Panc1 (cell line): Measurements from ENCODE around the gene CELSR2. TPM values are rescaled to one million over a fixed set of nuclear protein-coding genes. Genes with fewer than 3 reads are reported as not detected.
A peak's percentile ranks its signal among the peaks of the same experiment; 100 is the strongest.
"Not testable (repeated sequence)": the region's sequence is repeated elsewhere in the genome, so short reads cannot be mapped to it uniquely, and the experiment has no call there.

Experiments
- ATAC-seq: fragments of 200-7000 bp; cut with Tn5 transposase; 2 replicates; pipeline ENCODE4 v1.9.1; 2020; ENCODE audit warnings: mild to moderate bottlenecking, moderate library complexity
- BruUV-seq: library from RNA; stranded (reverse); fragments of 400-500 nt; replicated peaks from 2 replicates; lab custom pipeline; 2021; lab: Mats Ljungman, UMichigan
- CTCF ChIA-PET: fragments of 300-600 bp; sonication (Branson Sonifier 250); formaldehyde crosslinking; loops from one replicate; lab custom pipeline; 2022; ENCODE audit warnings: antibody characterized with exemption; lab: Charles Lee
- POLR2A ChIA-PET: fragments of 300-600 bp; sonication (Branson Sonifier 250); formaldehyde crosslinking; loops from one replicate; lab custom pipeline; 2022; ENCODE audit warnings: antibody characterized with exemption; lab: Charles Lee
- DNase-seq: peaks from one replicate; pipeline ENCODE4 v3.0.0-alpha.2; 2010; ENCODE audit warnings: low read depth, low spot score
- H3K27ac ChIP-seq: 2 replicates; pipeline ENCODE4 v1.5.1; 2011; ENCODE audit warnings: mild to moderate bottlenecking, low read length, inconsistent platforms
- H3K27me3 ChIP-seq: fragments of 200-500 bp; sonication (Bioruptor generic); 2 replicates; pipeline ENCODE4 v1.6.0; 2014; ENCODE audit warnings: low read length, inconsistent platforms; ENCODE audit not compliant: control insufficient read depth, insufficient read depth
- H3K36me3 ChIP-seq: fragments of 200-500 bp; sonication (Bioruptor generic); 2 replicates; pipeline ENCODE4 v1.5.1; 2014; ENCODE audit warnings: inconsistent platforms, mild to moderate bottlenecking, low read length, moderate library complexity; ENCODE audit not compliant: control insufficient read depth, insufficient read depth
- H3K4me1 ChIP-seq: 2 replicates; pipeline ENCODE4 v1.5.1; 2011; ENCODE audit warnings: inconsistent platforms, mild to moderate bottlenecking, low read length, moderate library complexity; ENCODE audit not compliant: control insufficient read depth, insufficient read depth
- H3K4me3 ChIP-seq, 2 experiments: 2 replicates each; pipeline ENCODE4 v1.5.1; 2011 to 2012; ENCODE audit warnings: low read depth in 2 of 2, low read length in 2 of 2, mild to moderate bottlenecking in 2 of 2, inconsistent platforms in 1 of 2, moderate library complexity in 1 of 2
- H3K9me3 ChIP-seq: fragments of 200-500 bp; sonication (Bioruptor generic); 2 replicates; pipeline ENCODE4 v1.5.1; 2014; ENCODE audit warnings: low read depth, mild to moderate bottlenecking, inconsistent platforms, low read length, moderate library complexity; ENCODE audit not compliant: control insufficient read depth, insufficient read depth
- CTCF ChIP-seq: fragments of 450-650 bp; IDR thresholded peaks from 2 replicates; pipeline ENCODE4 v1.5.1; 2017; ENCODE audit warnings: mild to moderate bottlenecking
- POLR2AphosphoS5 ChIP-seq: IDR thresholded peaks from 2 replicates; pipeline ENCODE4 v1.6.1; 2012; ENCODE audit warnings: mild to moderate bottlenecking, low read depth, low read length, moderate library complexity
- REST ChIP-seq, 2 experiments: IDR thresholded peaks; 2 replicates each; pipeline ENCODE4 v1.6.1; 2011 to 2012; ENCODE audit warnings: low read depth in 2 of 2, control low read depth in 1 of 2, low read length in 1 of 2, mild to moderate bottlenecking in 1 of 2, moderate library complexity in 1 of 2; ENCODE audit not compliant: insufficient read depth in 1 of 2
- SIN3A ChIP-seq: IDR thresholded peaks from 2 replicates; pipeline ENCODE4 v1.6.1; 2012; ENCODE audit warnings: low read depth, mild to moderate bottlenecking, low read length, moderate library complexity, borderline replicate concordance; ENCODE audit not compliant: insufficient read depth
- TCF7L2 ChIP-seq: IDR thresholded peaks from 2 replicates; pipeline ENCODE4 v1.6.1; 2011; ENCODE audit warnings: mild to moderate bottlenecking, low read depth, low read length, inconsistent platforms
- in situ Hi-C: cut with HindIII; loops from 2 replicates; pipeline ENCODE4 v1.10.0; 2016; ENCODE audit warnings: low sequenced_read_pairs, low pct_unique_long_range_greater_than_20kb
- intact Hi-C: fragments of 100-400 bp; cut with micrococcal nuclease; formaldehyde crosslinking; loops from one replicate; pipeline ENCODE4 v1.10.0; 2022; ENCODE audit not compliant: unreplicated experiment
- total RNA-seq: library from RNA; stranded (reverse); gene quantifications from one replicate; pipeline ENCODE4 v1.2.1, GENCODE V29; 2021; ENCODE audit not compliant: unreplicated experiment

CELSR2 gene
- total RNA-seq, 1 experiment from 2014 or later: 4.1 TPM

- Histone ChIP-seq H3K27ac (peak within 1 kb of the TSS; percentile 98), H3K36me3 (peaks cover 3% of the 10 kb centered on the region), H3K27me3 (no peaks in the 10 kb centered on the region), H3K4me1 (peaks cover 14% of the 10 kb centered on the region), H3K9me3 (no peaks in the 10 kb centered on the region), H3K4me3 (peak within 1 kb of the TSS; percentile 73 to 77)
- intact Hi-C loops: no loop called here
- no peak for DNase-seq
- ChIA-PET CTCF (interaction anchor here (1.6 kb wide), 1 partner anchor 44 kb away, joined by 5 read pairs; no protein-coding TSS in a partner anchor), POLR2A (interaction anchor here (0.6 kb wide), 1 partner anchor 141 kb away, joined by 3 read pairs; no protein-coding TSS in a partner anchor)
- in situ Hi-C loops: no loop called here
- peak; percentile 98 for ATAC-seq
- TSS peak; percentile 97 for BruUV-seq
- TF ChIP-seq CTCF (peak; percentile 38), SIN3A (no peak), POLR2AphosphoS5 (peak; percentile 62), TCF7L2 (no peak), REST (IDR thresholded peaks at IDR 0.05; ENCODE audit: insufficient read depth in 1 of 2, low read depth in 2 of 2, low read length in 1 of 2) (0 out of 4 replicates have a peak, but pooled peaks of 1 of the 2 experiments have one; percentile 34)
These were observed 33.8 kb downstream of the CELSR2 start, which contains the start of gene PSRC1 for GRCh38 chr1:109282952-109283747. Gene PSRC1 (minus strand): TSS chr1:109283145.

- Histone ChIP-seq H3K27ac (peak overlapping the region; percentile 98), H3K36me3 (peaks cover 3% of the 10 kb centered on the region), H3K4me3 (peak overlapping the region; percentile 73 to 77), H3K27me3 (no peaks in the 10 kb centered on the region), H3K9me3 (no peaks in the 10 kb centered on the region), H3K4me1 (peaks cover 14% of the 10 kb centered on the region)
- BruUV-seq: no TSS peak
- no peak for TF ChIP-seq SIN3A
- no peak for TF ChIP-seq REST (IDR thresholded peaks at IDR 0.05; ENCODE audit: insufficient read depth in 1 of 2, low read depth in 2 of 2, low read length in 1 of 2)
- TF ChIP-seq CTCF: no peak
- TF ChIP-seq TCF7L2: no peak
- TF ChIP-seq POLR2AphosphoS5: no peak
- ChIA-PET POLR2A (no interaction called here), CTCF (no interaction called here)
- no peak for DNase-seq
- ATAC-seq: no peak; the same call in 1 of the 2 replicates
- in situ Hi-C loops: no loop called here
- intact Hi-C loops: no loop called here
These were observed 34.6 kb downstream of the CELSR2 start for GRCh38 chr1:109283748-109284600.

GRCh38 chr1:109286762-109287161 is 37.4 kb downstream of the CELSR2 start:
- H3K4me3 ChIP-seq, CTCF ChIA-PET, H3K4me1 ChIP-seq, H3K27ac ChIP-seq, ATAC-seq, H3K27me3 ChIP-seq, DNase-seq, intact Hi-C loops, H3K9me3 ChIP-seq, BruUV-seq, in situ Hi-C loops, POLR2A ChIA-PET, H3K36me3 ChIP-seq: not testable (repeated sequence)
